ENCODE results near the gene EIF4B.
"Not testable (repeated sequence)": the region's sequence is repeated elsewhere in the genome, so short reads cannot be mapped to it uniquely, and the experiment has no call there.

EIF4B gene

GRCh38 chr12:53004178-53004577 is 2.1 kb upstream of the EIF4B start:
- no peak for DNase-seq

- DNase-seq = no peak
These were observed 1.7 kb upstream of the EIF4B start for GRCh38 chr12:53004582-53004981.

DNA sequence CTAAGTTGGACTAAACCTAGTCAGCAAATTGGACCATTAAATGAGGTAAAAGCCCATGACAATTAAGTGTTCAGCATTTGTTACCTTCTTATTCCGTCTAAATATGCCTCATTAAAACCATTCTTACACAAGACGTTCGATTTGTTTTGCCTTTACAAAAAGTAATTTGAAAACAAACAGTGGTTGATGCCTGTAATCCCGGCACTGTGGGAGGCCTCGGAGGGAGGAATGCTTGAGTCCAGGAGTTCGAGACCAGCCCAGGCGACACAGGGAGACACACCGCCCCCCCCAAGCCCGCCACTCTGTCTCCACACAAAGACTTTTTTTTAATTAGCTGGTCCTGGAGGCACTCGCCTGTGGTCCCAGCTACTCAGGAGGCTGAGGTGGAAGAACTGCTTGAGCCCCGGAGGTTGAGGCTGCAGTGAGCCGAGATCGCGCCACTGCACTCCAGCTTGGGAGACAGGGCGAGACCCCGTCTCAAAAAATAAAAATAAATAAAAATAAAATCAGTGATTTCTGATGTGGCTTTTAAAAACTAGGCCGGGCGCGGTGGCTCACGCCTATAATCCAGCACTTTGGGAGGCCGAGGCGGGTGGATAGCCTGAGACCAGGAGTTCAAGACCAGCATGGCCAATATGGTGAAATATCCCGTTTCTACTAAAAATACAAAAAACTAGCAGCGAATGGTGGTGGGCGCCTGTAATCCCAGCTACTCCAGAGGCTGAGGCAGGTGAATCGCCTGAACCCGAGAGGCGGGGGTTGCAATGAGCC is 856 bp upstream of the EIF4B start:
- no peak for DNase-seq

- DNase-seq = peak; percentile 37 to 80
These were observed 604 bp downstream of the EIF4B start for GRCh38 chr12:53006810-53007309.

DNA sequence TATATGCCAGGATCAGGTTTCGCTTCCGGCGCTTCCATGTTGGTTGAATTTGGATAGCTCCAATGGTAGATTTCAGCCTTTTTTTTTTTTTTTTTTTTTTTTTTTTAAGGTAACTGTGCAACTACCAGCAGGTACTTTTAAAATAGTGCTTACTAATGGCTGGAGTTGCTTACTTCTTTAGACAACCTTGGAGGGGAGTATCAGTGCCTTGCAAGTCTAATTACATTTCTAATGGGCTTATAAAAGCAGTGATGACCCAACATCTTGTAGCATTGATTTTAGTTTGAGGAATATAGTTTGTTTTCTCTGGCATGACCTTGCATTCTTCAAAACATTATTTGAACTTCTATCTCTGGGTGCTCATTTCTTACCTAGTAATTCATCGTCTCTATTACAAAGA is 1.1 kb downstream of the EIF4B start:
- DNase-seq = no peak

- DNase-seq = not testable (repeated sequence)
These were observed 2.5 kb downstream of the EIF4B start for GRCh38 chr12:53008760-53009159.

- no peak for DNase-seq
These were observed 4.7 kb downstream of the EIF4B start for GRCh38 chr12:53010955-53011354.

DNA sequence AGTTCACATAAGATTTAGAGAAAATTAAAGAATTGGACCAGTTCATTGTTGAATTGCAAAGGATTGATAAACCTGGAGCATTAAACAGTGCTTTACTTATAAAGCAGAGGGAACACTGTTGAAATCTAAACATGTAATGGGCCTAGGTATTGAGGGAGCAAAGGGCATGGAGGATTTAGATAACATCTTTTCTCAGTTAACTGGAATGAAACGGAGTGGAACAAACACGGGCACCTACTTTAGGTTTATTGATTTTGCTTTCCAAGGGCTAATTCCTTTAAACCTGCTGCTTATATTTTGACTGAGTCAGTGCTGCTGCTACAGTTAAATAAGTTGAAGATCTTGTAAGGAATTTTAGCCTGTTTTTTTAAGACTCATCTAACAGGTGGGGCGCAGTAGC is 5.6 kb downstream of the EIF4B start:
- no peak for DNase-seq

GRCh38 chr12:53012928-53013327 is 6.7 kb downstream of the EIF4B start:
- no peak for DNase-seq

GRCh38 chr12:53014709-53015108 is 8.5 kb downstream of the EIF4B start:
- no peak for DNase-seq

GRCh38 chr12:53025250-53025649 is 19.0 kb downstream of the EIF4B start:
- no peak for DNase-seq

DNA sequence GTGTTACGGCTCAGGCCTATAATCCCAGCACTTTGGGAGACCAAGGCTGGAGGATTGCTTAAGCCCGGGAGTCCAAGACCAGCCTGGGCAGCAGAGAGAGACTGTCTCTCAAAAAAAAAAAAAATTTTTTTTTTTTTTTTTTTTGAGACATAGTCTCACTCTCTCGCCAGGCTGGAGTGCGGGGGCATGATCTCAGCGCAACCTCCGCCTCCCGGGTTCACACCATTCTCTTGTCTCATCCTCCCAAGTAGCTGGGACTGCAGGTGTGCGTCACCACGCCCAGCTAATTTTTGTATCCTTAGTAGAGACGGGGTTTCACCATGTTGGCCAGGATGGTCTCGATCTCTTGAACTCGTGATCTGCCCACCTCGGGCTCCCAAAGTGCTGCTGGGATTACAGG is 20.8 kb downstream of the EIF4B start:
- not testable (repeated sequence) for DNase-seq

- DNase-seq = no peak
These were observed 25.4 kb downstream of the EIF4B start for GRCh38 chr12:53031616-53032015.

DNA sequence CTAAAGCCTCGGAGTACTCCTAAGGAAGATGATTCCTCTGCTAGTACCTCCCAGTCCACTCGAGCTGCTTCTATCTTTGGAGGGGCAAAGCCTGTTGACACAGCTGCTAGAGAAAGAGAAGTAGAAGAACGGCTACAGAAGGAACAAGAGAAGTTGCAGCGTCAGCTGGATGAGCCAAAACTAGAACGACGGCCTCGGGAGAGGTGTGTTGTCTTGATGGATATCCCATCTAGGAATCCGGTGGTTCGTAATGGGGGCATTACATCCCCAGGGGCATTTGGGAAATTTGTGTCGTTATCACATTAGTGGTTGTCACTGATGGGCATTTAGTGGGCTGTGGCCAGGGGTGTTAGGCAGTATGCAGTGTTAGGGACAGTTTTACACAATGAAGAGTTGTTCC is 27.6 kb downstream of the EIF4B start:
- DNase-seq = not testable (repeated sequence)

DNA sequence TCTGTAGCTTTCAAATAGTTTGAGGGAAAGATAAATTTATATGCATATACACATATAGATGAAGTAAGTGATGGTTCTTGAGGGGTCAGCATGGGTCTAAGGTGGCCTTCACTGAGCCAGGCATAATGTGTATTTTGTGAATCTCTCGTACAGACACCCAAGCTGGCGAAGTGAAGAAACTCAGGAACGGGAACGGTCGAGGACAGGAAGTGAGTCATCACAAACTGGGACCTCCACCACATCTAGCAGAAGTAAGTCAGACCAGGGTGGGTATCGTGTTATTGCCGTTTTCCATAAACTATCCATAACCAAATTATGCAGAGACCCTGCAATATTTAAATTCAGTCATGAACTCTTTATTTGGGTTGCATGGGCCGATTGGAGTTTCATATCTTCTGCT is 28.2 kb downstream of the EIF4B start:
- DNase-seq = no peak

GRCh38 chr12:53036802-53037201 is 30.5 kb downstream of the EIF4B start:
- no peak for DNase-seq

- no peak for DNase-seq
These were observed 33.6 kb downstream of the EIF4B start for GRCh38 chr12:53039851-53040250.

DNA sequence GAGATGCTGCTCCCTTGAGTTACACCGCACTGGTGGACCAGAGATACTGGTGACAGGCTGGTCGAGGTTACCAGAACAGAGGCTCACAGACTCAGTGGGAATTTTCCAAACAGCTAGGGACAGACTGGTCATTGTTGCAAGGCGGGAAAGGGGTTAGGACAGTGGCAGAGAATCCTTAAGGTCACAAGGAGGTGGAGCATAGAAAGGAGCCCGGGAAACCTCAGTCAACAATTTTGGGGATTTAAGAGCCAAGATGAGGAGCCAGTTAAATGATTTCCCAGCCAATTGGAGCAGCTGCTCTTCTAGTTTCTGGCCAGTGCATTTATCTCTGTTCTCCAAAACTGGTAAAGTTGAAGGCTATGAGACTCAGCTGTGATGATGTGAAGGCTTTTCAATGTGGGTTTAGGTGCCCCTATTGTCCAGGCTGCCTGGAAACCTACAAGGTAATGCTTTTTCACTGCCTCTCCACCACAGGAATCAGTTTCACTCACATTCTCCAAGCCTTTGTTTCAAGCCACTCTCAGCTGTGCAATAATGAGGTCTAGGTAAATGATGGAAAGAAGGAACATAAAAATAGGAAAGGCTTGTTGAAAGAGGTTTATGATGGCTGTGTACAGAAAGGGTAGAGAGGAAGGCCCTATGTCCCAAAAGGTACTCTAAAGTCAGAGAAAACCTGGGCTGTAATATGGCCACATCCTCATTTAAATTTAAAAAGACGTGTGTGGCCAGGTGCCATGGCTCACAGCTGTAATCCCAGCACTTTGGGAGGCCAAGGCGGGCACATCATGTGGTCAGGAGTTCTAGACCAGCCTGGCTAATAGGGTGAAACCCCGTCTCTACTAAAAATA is 36.6 kb downstream of the EIF4B start:
- DNase-seq = no peak

DNA sequence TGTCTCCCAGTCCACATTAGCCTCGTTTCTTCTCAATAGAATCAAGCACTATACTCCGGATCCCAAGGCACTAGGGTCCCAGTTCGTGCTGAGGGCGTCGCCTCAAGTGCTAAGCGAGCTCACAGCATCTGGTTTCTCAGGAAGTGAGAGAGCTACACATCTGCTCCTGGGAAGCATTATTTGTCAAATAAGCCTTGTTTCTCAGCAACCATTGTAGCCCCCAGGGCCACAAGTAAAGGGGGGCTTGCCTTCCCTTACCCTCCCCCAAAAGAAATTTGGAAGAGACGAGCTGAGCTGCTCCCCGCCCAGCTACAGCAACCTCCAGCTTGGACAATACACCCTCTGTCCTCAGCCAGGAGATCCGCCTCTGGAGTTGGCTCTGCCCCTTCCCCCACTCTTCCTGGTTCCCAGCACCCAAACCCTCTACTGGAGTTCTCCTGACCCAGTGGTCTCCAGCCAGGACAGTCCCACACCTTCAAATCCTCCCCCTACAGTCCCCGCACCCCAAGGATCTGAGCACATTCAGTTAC is 37.9 kb downstream of the EIF4B start:
- DNase-seq = no peak

- DNase-seq = no peak
These were observed 38.8 kb downstream of the EIF4B start for GRCh38 chr12:53044896-53045695.

GRCh38 chr12:53045696-53046045 is 39.4 kb downstream of the EIF4B start:
- no peak for DNase-seq

- DNase-seq = peak; percentile 64 to 77
These were observed 40.5 kb downstream of the EIF4B start for GRCh38 chr12:53046655-53047220.
